CD4-positive, alpha-beta T cell treated with Interleukin-1 beta for 1 hour (primary cell): ENCODE results near the gene PLD3.
A peak's percentile ranks its signal among the peaks of the same experiment; 100 is the strongest.

Experiments used
- DNase-seq, 2 donors: peaks; one replicate each; pipeline ENCODE4 v3.0.0-alpha.2; 2020 to 2022

PLD3 gene

GRCh38 chr19:40416918-40417642 is 68.6 kb downstream of the PLD3 start:
- DNase-seq, result peak in 1 of 2 donors; percentile 21

- no peak for DNase-seq
Observed at GRCh38 chr19:40417643-40417981, 69.1 kb downstream of the PLD3 start.

- no peak for DNase-seq
Observed at GRCh38 chr19:40418040-40418439, 69.5 kb downstream of the PLD3 start.

- no peak for DNase-seq
Observed at GRCh38 chr19:40419066-40419612, 70.6 kb downstream of the PLD3 start.

- DNase-seq, result no peak
Observed at GRCh38 chr19:40419780-40420179, 71.3 kb downstream of the PLD3 start.

- DNase-seq, result no peak
Observed at GRCh38 chr19:40420451-40420765, 71.9 kb downstream of the PLD3 start.

- peak; percentile 71 to 74 for DNase-seq
Observed at GRCh38 chr19:40420766-40421765, 72.6 kb downstream of the PLD3 start.

GRCh38 chr19:40421993-40422747 is 73.7 kb downstream of the PLD3 start:
- DNase-seq, result no peak

- no peak for DNase-seq
Observed at GRCh38 chr19:40422748-40423566, 74.5 kb downstream of the PLD3 start.

- no peak for DNase-seq
Observed at GRCh38 chr19:40423938-40424337, 75.4 kb downstream of the PLD3 start.

- no peak for DNase-seq
Observed at GRCh38 chr19:40424637-40425449, 76.3 kb downstream of the PLD3 start.

GRCh38 chr19:40425450-40426287 is 77.2 kb downstream of the PLD3 start, which contains the start of gene SERTAD1:
TSS of gene SERTAD1 (minus strand) at chr19:40425992. CDS start at chr19:40423546, 2,446 bp downstream.
- peak; percentile 100 for DNase-seq
